T-helper 1 cell treated with Interleukin-12 subunit alpha and Interleukin-12 subunit beta and Interleukin-4 antibody, amounts not matched to agents 30 ng/mL and 1 ng/mL, for 36 hours (primary cell): Measurements from ENCODE around the gene PLCB1. TPM values are rescaled to one million over a fixed set of nuclear protein-coding genes. Genes with fewer than 3 reads are reported as not detected.

Experiments
- intact Hi-C: fragments of 100-400 bp; cut with micrococcal nuclease; formaldehyde crosslinking; loops from one replicate; pipeline ENCODE4 v1.15.1; 2024
- total RNA-seq: library from RNA; stranded (reverse); gene quantifications from 2 replicates; pipeline ENCODE4 v1.2.3, GENCODE V29; 2022

Gene PLCB1
- total RNA-seq, 1 donor from 2014 or later: 1.4 TPM

- intact Hi-C loops: no loop called here
Measured at GRCh38 chr20:8129211-8129976, 2.7 kb upstream of the PLCB1 start.

- intact Hi-C loops: loop anchor here (5.0 kb wide), 3 partner anchors 81 to 109 kb away; no protein-coding TSS in a partner anchor
Measured at GRCh38 chr20:8130840-8131526, 1.1 kb upstream of the PLCB1 start.

GRCh38 chr20:8132484-8133309 is 631 bp downstream of the PLCB1 start:
- intact Hi-C loops: loop anchor here (1.0 to 5.0 kb wide), 7 partner anchors 80 to 589 kb away; no protein-coding TSS in a partner anchor

GRCh38 chr20:8133310-8133768 is 1.3 kb downstream of the PLCB1 start:
- intact Hi-C loops: loop anchor here (5.0 kb wide), 3 partner anchors 79 to 111 kb away; no protein-coding TSS in a partner anchor

- intact Hi-C loops: loop anchor here (5.0 kb wide), 3 partner anchors 78 to 112 kb away; no protein-coding TSS in a partner anchor
Measured at GRCh38 chr20:8133851-8134451, 1.9 kb downstream of the PLCB1 start.

GRCh38 chr20:8139899-8140298 is 7.8 kb downstream of the PLCB1 start:
- intact Hi-C loops: no loop called here

- intact Hi-C loops: no loop called here
Measured at GRCh38 chr20:8143474-8143873, 11.4 kb downstream of the PLCB1 start.

GRCh38 chr20:8144282-8145245 is 12.5 kb downstream of the PLCB1 start:
- intact Hi-C loops: no loop called here

GRCh38 chr20:8145246-8146168 is 13.4 kb downstream of the PLCB1 start:
- intact Hi-C loops: no loop called here

GRCh38 chr20:8147476-8147875 is 15.4 kb downstream of the PLCB1 start:
- intact Hi-C loops: no loop called here

- intact Hi-C loops: no loop called here
Measured at GRCh38 chr20:8148501-8148900, 16.4 kb downstream of the PLCB1 start.

GRCh38 chr20:8150591-8150990 is 18.5 kb downstream of the PLCB1 start:
- intact Hi-C loops: no loop called here

GRCh38 chr20:8151372-8151771 is 19.3 kb downstream of the PLCB1 start:
- intact Hi-C loops: no loop called here

- intact Hi-C loops: no loop called here
Measured at GRCh38 chr20:8152183-8152582, 20.1 kb downstream of the PLCB1 start.

- intact Hi-C loops: no loop called here
Measured at GRCh38 chr20:8152847-8153246, 20.8 kb downstream of the PLCB1 start.

- intact Hi-C loops: no loop called here
Measured at GRCh38 chr20:8153281-8153908, 21.3 kb downstream of the PLCB1 start.

GRCh38 chr20:8154638-8155037 is 22.6 kb downstream of the PLCB1 start:
- intact Hi-C loops: no loop called here

- intact Hi-C loops: no loop called here
Measured at GRCh38 chr20:8155229-8155628, 23.2 kb downstream of the PLCB1 start.
